DOHH2 (cell line): Measurements from ENCODE around the gene PEAK1.

Experiments used
- H3F3A ChIP-seq: fragments of 200-600 bp; sonication (generic), shearing (Covaris generic); 2 replicates; pipeline ENCODE4 v1.6.0; 2016; ENCODE audit warnings: antibody characterized with exemption, mild to moderate bottlenecking; ENCODE audit not compliant: control insufficient read depth, insufficient read depth
- H3K27ac ChIP-seq: fragments of 200-600 bp; sonication (generic); 2 replicates; pipeline ENCODE4 v1.5.1; 2014; ENCODE audit warnings: low read depth, mild to moderate bottlenecking, low read length, moderate library complexity
- H3K27me3 ChIP-seq: fragments of 200-600 bp; sonication (generic); 2 replicates; pipeline ENCODE4 v1.6.1; 2014; ENCODE audit warnings: mild to moderate bottlenecking, low read length, mixed read lengths; ENCODE audit not compliant: control insufficient read depth
- H3K36me3 ChIP-seq: fragments of 200-600 bp; sonication (generic); 2 replicates; pipeline ENCODE4 v1.6.1; 2014; ENCODE audit warnings: mild to moderate bottlenecking, low read length, moderate library complexity, mixed read lengths; ENCODE audit not compliant: control insufficient read depth
- H3K4me1 ChIP-seq: fragments of 200-600 bp; sonication (generic); 2 replicates; pipeline ENCODE4 v1.6.1; 2014; ENCODE audit warnings: mild to moderate bottlenecking, low read length, mixed read lengths; ENCODE audit not compliant: control insufficient read depth
- H3K4me2 ChIP-seq: fragments of 200-600 bp; sonication (generic); 2 replicates; pipeline ENCODE4 v1.6.0; 2014; ENCODE audit warnings: mild to moderate bottlenecking, low read length, moderate library complexity
- H3K4me3 ChIP-seq: fragments of 200-600 bp; sonication (generic); 2 replicates; pipeline ENCODE4 v1.5.1; 2014; ENCODE audit warnings: mild to moderate bottlenecking, low read length, mixed read lengths
- H3K79me2 ChIP-seq: fragments of 200-600 bp; sonication (generic); 2 replicates; pipeline ENCODE4 v1.6.1; 2014; ENCODE audit warnings: mild to moderate bottlenecking, low read length, mixed read lengths; ENCODE audit not compliant: control insufficient read depth
- H3K9me2 ChIP-seq: fragments of 200-600 bp; sonication (generic); replicated peaks from 2 replicates; pipeline ENCODE4 v1.6.1; 2014; ENCODE audit warnings: mild to moderate bottlenecking, low read length, mixed read lengths; ENCODE audit not compliant: control insufficient read depth
- H3K9me3 ChIP-seq: fragments of 200-600 bp; sonication (generic); 2 replicates; pipeline ENCODE4 v1.6.1; 2014; ENCODE audit warnings: antibody characterized with exemption, low read length, mixed read lengths; ENCODE audit not compliant: control insufficient read depth, insufficient read depth
- H4K20me1 ChIP-seq: fragments of 200-600 bp; sonication (generic); 2 replicates; pipeline ENCODE4 v1.6.0; 2014; ENCODE audit warnings: low read depth, mild to moderate bottlenecking, antibody characterized with exemption, low read length, moderate library complexity; ENCODE audit not compliant: control insufficient read depth, insufficient read depth
- EZH2phosphoT487 ChIP-seq: fragments of 200-600 bp; sonication (generic); IDR thresholded peaks from 2 replicates; pipeline ENCODE4 v1.6.1; 2017; ENCODE audit warnings: borderline replicate concordance, mild to moderate bottlenecking, antibody characterized with exemption, low read length, moderate library complexity, mixed read lengths
- TF ChIP-seq, protein P1 (sequence below): fragments of 200-600 bp; sonication (generic); IDR thresholded peaks from one replicate; pipeline ENCODE4 v1.5.1; 2014; ENCODE audit warnings: antibody characterized with exemption, mild to moderate bottlenecking, low read depth, low read length; ENCODE audit not compliant: poor library complexity, severe bottlenecking

PEAK1 gene

DNA sequence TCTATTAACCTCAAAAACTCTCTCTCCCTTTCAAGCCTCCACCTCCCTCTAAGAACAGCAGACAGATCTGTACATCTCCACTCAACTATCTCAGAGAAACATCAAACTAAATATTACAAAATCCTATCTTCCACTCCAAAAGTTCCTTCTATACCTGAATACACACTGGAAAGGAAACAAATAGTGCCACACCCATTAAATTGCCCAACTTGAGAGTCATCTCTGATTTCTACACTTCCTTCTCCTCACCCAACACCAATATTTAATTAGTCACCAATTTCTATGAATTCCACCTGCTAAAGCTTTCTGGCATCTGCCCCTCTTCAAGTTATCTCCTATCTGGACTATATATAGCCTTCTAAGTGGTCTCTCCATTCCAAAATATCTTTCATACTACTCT lies 65.8 kb downstream of the PEAK1 start:
- H3F3A ChIP-seq, result no peaks in the 10 kb centered on the region
- H3K79me2 ChIP-seq, result no peaks in the 10 kb centered on the region
- H3K36me3 ChIP-seq, result no peaks in the 10 kb centered on the region
- no peaks in the 10 kb centered on the region for H3K27me3 ChIP-seq
- H3K4me1 ChIP-seq, result no peaks in the 10 kb centered on the region
- no peaks in the 10 kb centered on the region for H3K9me2 ChIP-seq
- TF ChIP-seq EZH2phosphoT487, result no peak
- TF ChIP-seq, protein P1, sequence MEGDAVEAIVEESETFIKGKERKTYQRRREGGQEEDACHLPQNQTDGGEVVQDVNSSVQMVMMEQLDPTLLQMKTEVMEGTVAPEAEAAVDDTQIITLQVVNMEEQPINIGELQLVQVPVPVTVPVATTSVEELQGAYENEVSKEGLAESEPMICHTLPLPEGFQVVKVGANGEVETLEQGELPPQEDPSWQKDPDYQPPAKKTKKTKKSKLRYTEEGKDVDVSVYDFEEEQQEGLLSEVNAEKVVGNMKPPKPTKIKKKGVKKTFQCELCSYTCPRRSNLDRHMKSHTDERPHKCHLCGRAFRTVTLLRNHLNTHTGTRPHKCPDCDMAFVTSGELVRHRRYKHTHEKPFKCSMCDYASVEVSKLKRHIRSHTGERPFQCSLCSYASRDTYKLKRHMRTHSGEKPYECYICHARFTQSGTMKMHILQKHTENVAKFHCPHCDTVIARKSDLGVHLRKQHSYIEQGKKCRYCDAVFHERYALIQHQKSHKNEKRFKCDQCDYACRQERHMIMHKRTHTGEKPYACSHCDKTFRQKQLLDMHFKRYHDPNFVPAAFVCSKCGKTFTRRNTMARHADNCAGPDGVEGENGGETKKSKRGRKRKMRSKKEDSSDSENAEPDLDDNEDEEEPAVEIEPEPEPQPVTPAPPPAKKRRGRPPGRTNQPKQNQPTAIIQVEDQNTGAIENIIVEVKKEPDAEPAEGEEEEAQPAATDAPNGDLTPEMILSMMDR, result no peak
- no peaks in the 10 kb centered on the region for H3K9me3 ChIP-seq
- H3K4me3 ChIP-seq, result no peak overlapping the region
- H4K20me1 ChIP-seq, result no peaks in the 10 kb centered on the region
- no peak overlapping the region for H3K4me2 ChIP-seq
- no peak overlapping the region for H3K27ac ChIP-seq

DNA sequence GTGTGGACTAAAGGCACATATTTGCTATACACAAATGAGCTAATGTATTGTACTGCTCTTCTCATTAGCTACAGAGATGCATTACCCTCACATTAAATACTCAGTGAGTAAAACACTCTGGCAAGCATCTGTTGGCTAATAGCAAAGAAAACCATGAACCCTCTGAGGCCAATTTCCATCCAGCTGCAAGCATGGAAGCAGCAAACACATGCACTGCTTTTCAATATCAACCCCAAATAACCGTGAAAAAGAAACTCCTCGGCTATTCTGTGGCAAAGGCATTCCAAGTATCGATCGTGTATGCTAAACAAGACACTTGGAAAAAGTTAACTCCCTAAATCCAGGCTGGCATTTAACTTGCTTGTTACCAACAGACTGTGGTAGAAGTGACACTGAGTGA lies 67.0 kb downstream of the PEAK1 start:
- Histone ChIP-seq H3K4me1 (no peaks in the 10 kb centered on the region), H3K27me3 (no peaks in the 10 kb centered on the region), H3K9me3 (no peaks in the 10 kb centered on the region), H3K36me3 (no peaks in the 10 kb centered on the region), H3F3A (no peaks in the 10 kb centered on the region), H3K9me2 (no peaks in the 10 kb centered on the region), H3K4me3 (no peak overlapping the region), H3K27ac (no peak overlapping the region), H3K79me2 (no peaks in the 10 kb centered on the region), H4K20me1 (no peaks in the 10 kb centered on the region), H3K4me2 (no peak overlapping the region)
- TF ChIP-seq, protein P1, result no peak
- TF ChIP-seq EZH2phosphoT487, result no peak

DNA sequence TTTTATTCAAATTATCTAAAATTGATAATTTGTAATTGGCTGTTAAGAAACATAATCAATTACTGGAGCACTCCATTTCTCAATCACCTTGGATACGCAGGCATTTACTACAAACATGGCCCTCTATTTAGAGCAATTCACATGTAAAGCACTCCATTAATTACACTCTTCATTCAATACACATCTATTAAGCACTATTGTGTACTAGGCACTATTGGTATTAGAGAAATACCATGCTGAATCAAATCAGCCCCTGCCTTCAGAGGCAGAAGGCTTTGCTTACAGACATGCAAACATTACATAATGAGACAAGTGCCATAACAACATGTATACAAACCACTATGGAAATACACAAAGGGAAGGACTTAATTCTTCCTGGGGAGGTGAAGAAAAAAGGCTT lies 69.1 kb downstream of the PEAK1 start:
- no peak overlapping the region for H3K4me2 ChIP-seq
- no peak for TF ChIP-seq EZH2phosphoT487
- TF ChIP-seq, protein P1, result no peak
- no peak overlapping the region for H3K4me3 ChIP-seq
- H4K20me1 ChIP-seq, result no peaks in the 10 kb centered on the region
- no peaks in the 10 kb centered on the region for H3K9me3 ChIP-seq
- H3K36me3 ChIP-seq, result no peaks in the 10 kb centered on the region
- no peaks in the 10 kb centered on the region for H3K9me2 ChIP-seq
- no peaks in the 10 kb centered on the region for H3F3A ChIP-seq
- H3K4me1 ChIP-seq, result no peaks in the 10 kb centered on the region
- H3K27me3 ChIP-seq, result no peaks in the 10 kb centered on the region
- H3K27ac ChIP-seq, result no peak overlapping the region
- no peaks in the 10 kb centered on the region for H3K79me2 ChIP-seq

DNA sequence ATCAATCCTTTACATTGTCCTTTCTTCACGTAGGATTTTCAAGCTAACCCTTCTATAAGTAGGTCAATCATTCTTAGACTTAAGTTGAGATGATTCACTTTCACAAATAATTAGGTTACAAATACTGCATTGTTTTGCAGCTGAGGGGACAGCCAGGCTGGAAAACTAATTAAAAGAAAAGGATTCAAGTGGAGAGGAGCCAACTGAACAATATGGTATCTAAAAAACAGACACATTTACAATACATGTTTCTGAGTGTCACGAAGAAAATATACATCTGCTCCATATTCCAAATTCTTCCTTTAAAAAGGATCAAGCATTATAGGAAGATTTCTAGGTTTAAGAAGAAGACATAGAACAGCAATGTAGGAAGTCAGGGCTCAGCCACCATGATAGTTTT lies 70.2 kb downstream of the PEAK1 start:
- H3K36me3 ChIP-seq, result no peaks in the 10 kb centered on the region
- H3K4me1 ChIP-seq, result no peaks in the 10 kb centered on the region
- H3K9me2 ChIP-seq, result no peaks in the 10 kb centered on the region
- H3F3A ChIP-seq, result no peaks in the 10 kb centered on the region
- no peaks in the 10 kb centered on the region for H3K9me3 ChIP-seq
- no peaks in the 10 kb centered on the region for H4K20me1 ChIP-seq
- H3K27ac ChIP-seq, result no peak overlapping the region
- no peak for TF ChIP-seq EZH2phosphoT487
- TF ChIP-seq, protein P1, result no peak
- no peaks in the 10 kb centered on the region for H3K27me3 ChIP-seq
- H3K4me2 ChIP-seq, result no peak overlapping the region
- no peak overlapping the region for H3K4me3 ChIP-seq
- no peaks in the 10 kb centered on the region for H3K79me2 ChIP-seq
